GM12874 (cell line): Measurements from ENCODE around the gene SH2D6.

Experiments
- CTCF ChIP-seq: IDR thresholded peaks from 2 replicates; pipeline ENCODE4 v1.5.1; 2011; ENCODE audit warnings: low read depth, mild to moderate bottlenecking, control low read depth, low read length, moderate library complexity; ENCODE audit not compliant: insufficient read depth

The SH2D6 gene

DNA sequence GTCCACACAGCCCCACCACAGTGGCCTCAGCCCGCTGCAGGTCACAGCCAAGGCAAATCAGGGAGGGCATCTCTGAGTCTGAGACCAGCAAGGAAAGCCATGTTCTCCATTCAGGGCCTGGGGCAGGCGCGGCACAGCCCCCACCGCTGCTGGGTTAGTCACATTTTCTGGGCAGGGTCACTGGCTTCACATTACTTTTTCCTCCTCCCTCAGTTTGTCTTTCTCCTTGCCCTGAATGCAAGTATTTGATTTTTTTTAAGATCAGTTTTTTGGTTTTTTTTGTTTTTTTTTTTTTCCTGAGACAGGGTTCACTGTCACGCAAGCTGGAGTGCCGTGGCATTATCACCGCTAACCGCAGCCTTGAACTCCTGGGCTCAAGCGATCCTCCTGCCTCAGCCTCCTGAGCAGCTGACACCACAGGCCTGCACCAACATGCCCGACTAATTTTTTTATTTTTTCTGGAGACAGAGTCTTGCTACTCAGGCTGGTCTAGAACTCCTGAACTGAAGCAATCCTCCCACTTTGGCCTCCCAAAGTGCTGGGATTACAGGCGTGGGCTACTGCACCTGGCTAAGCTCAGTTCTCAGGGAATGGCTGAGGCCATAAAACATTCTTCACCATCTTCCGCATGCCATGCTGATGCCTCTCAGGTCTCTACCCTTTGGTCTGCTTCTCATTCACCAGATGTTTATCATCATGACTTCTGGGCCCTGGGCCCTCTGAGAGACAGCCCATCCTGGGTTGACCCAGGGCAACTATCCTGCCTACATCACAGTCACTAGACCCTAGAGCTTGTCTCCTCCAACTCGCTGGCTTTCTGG is 7.7 kb upstream of the SH2D6 start:
- no peak for TF ChIP-seq CTCF

DNA sequence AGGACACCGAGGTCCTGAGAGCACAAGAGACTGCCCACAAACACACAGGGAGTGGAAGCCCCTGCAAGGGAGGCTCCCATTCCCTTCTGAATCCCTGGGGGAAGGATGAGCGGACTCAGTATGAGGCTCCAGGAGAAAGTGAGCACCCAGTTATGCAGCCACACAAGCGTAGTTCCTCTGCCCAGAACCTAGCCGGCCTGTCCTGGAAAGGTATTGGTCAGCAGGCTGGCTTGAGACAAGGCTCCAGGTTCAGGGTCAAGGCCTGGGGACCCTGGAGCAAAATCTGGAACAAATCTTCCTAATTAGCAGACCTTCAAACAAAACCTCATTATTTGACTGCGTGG is 7.1 kb upstream of the SH2D6 start:
- TF ChIP-seq CTCF, result no peak

- no peak; the same call in 1 of the 2 replicates for TF ChIP-seq CTCF
These were observed 4.7 kb upstream of the SH2D6 start for GRCh38 chr2:85413592-85414420.

GRCh38 chr2:85414761-85415553 is 3.6 kb upstream of the SH2D6 start:
- TF ChIP-seq CTCF, result no peak

DNA sequence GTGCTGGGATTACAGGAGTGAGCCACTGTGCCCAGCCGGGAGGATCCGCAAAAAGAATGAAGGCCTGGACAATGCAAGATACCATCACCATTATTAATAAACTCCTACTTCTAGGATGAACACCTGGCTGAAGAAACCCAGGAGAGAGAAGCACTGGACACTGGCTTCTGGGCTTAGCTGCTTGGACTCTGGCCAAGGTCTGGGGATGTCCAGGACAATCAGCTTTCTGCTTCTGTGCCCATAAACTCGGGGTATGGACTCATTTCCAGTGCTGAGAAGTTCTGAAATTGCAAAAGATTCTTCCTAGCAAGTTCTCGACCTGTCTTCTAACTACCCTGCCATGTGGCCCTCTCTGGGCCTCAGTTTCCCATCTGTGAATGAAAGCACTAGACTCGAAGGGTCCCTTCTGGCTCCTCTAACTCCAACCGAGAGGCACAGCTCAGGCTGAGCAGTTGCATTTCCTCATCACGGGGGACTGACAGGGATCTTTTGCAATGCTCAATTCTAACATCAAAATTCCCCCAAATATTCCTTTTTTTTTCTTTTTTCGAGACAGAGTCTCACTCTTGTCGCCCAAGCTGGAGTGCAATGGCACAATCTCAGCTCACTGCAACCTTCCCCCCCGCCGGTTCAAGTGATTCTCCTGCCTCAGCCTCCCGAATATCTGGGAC is 2.4 kb upstream of the SH2D6 start:
- no peak for TF ChIP-seq CTCF

- no peak for TF ChIP-seq CTCF
These were observed 628 bp downstream of the SH2D6 start for GRCh38 chr2:85419009-85419675.
